Astrocyte (in vitro differentiated cells and primary cell): ENCODE results near the gene HSPA4L. TPM values are rescaled to one million over a fixed set of nuclear protein-coding genes. Genes with fewer than 3 reads are reported as not detected.

ENCODE experiments used
- DNase-seq: peaks from one replicate; pipeline ENCODE4 v3.0.0-alpha.2; 2010; ENCODE audit warnings: low read depth
- FAIRE-seq: peaks from 2 replicates; lab custom pipeline; 2011; peaks lifted over from hg19 to GRCh38; lab: Jason Lieb, UNC
- H2AFZ ChIP-seq: 2 replicates; pipeline ENCODE4 v1.6.0; 2012; ENCODE audit warnings: low read depth, low read length, inconsistent platforms
- H3K27ac ChIP-seq: 2 replicates; pipeline ENCODE4 v1.5.1; 2011; ENCODE audit warnings: low read depth, low read length, inconsistent platforms
- H3K27me3 ChIP-seq: 2 replicates; pipeline ENCODE4 v1.6.0; 2011; ENCODE audit warnings: low read length, inconsistent platforms; ENCODE audit not compliant: insufficient read depth
- H3K36me3 ChIP-seq: 2 replicates; pipeline ENCODE4 v1.5.1; 2011; ENCODE audit warnings: low read length, inconsistent platforms; ENCODE audit not compliant: insufficient read depth
- H3K4me1 ChIP-seq: 2 replicates; pipeline ENCODE4 v1.5.1; 2011; ENCODE audit warnings: low read length, inconsistent platforms; ENCODE audit not compliant: insufficient read depth
- H3K4me2 ChIP-seq: 2 replicates; pipeline ENCODE4 v1.6.0; 2012; ENCODE audit warnings: low read length, inconsistent platforms
- H3K4me3 ChIP-seq: 2 replicates; pipeline ENCODE4 v1.5.1; 2011; ENCODE audit warnings: low read depth, mild to moderate bottlenecking, low read length, inconsistent platforms; ENCODE audit not compliant: insufficient read depth
- H3K79me2 ChIP-seq: 2 replicates; pipeline ENCODE4 v1.6.0; 2012; ENCODE audit warnings: mild to moderate bottlenecking, low read length, inconsistent platforms; ENCODE audit not compliant: insufficient read depth
- H3K9ac ChIP-seq: 2 replicates; pipeline ENCODE4 v1.6.0; 2012; ENCODE audit warnings: mild to moderate bottlenecking, low read length, inconsistent platforms
- H3K9me3 ChIP-seq: 2 replicates; pipeline ENCODE4 v1.5.1; 2012; ENCODE audit warnings: low read depth, mild to moderate bottlenecking, low read length, inconsistent platforms; ENCODE audit not compliant: insufficient read depth
- H4K20me1 ChIP-seq: 2 replicates; pipeline ENCODE4 v1.6.0; 2012; ENCODE audit warnings: low read length, inconsistent platforms; ENCODE audit not compliant: insufficient read depth
- H3K27ac Mint-ChIP-seq: one replicate; pipeline ENCODE4 v1.8.0; 2021; ENCODE audit warnings: mild to moderate bottlenecking, mixed read lengths; ENCODE audit not compliant: unreplicated experiment
- H3K27me3 Mint-ChIP-seq: one replicate; pipeline ENCODE4 v1.8.0; 2021; ENCODE audit warnings: low read depth, mixed read lengths; ENCODE audit not compliant: unreplicated experiment
- H3K36me3 Mint-ChIP-seq: one replicate; pipeline ENCODE4 v1.8.0; 2021; ENCODE audit warnings: low read depth, mixed read lengths; ENCODE audit not compliant: unreplicated experiment
- H3K4me1 Mint-ChIP-seq: one replicate; pipeline ENCODE4 v1.8.0; 2021; ENCODE audit warnings: low read depth, mixed read lengths; ENCODE audit not compliant: unreplicated experiment
- H3K4me3 Mint-ChIP-seq: one replicate; pipeline ENCODE4 v1.8.0; 2021; ENCODE audit warnings: mild to moderate bottlenecking, moderate library complexity, mixed read lengths; ENCODE audit not compliant: unreplicated experiment
- H3K9me3 Mint-ChIP-seq: one replicate; pipeline ENCODE4 v1.8.0; 2021; ENCODE audit warnings: mild to moderate bottlenecking, mixed read lengths; ENCODE audit not compliant: unreplicated experiment
- CTCF ChIP-seq: IDR thresholded peaks from 2 replicates; pipeline ENCODE4 v1.5.1; 2011; ENCODE audit warnings: low read depth, mild to moderate bottlenecking, inconsistent platforms, low read length, moderate library complexity; ENCODE audit not compliant: insufficient read depth
- EZH2 ChIP-seq: IDR thresholded peaks from 2 replicates; pipeline ENCODE4 v1.6.1; 2012; ENCODE audit warnings: mild to moderate bottlenecking, low read length, inconsistent platforms; ENCODE audit not compliant: insufficient read depth
- total RNA-seq: library from RNA; stranded (reverse); gene quantifications from 2 replicates; pipeline ENCODE4 v1.2.1, GENCODE V29; 2021

Gene HSPA4L
- total RNA-seq, 1 donor from 2014 or later, result 8.9 TPM

- H3K4me1 Mint-ChIP-seq, result no peaks in the 10 kb centered on the region
- no peak overlapping the region for H3K27ac Mint-ChIP-seq
- Histone ChIP-seq H3K4me3 (no peak overlapping the region), H3K9ac (no peak overlapping the region), H3K4me1 (no peaks in the 10 kb centered on the region), H3K9me3 (no peaks in the 10 kb centered on the region), H3K27ac (no peak overlapping the region), H2AFZ (no peak overlapping the region), H4K20me1 (no peaks in the 10 kb centered on the region), H3K79me2 (no peaks in the 10 kb centered on the region), H3K4me2 (no peak overlapping the region), H3K36me3 (no peaks in the 10 kb centered on the region), H3K27me3 (no peaks in the 10 kb centered on the region)
- TF ChIP-seq EZH2, result no peak
- TF ChIP-seq CTCF, result no peak
- no peak for FAIRE-seq
- DNase-seq, result no peak
- no peaks in the 10 kb centered on the region for H3K36me3 Mint-ChIP-seq
- H3K27me3 Mint-ChIP-seq, result no peaks in the 10 kb centered on the region
- H3K4me3 Mint-ChIP-seq, result no peak overlapping the region
- no peaks in the 10 kb centered on the region for H3K9me3 Mint-ChIP-seq
Observed at GRCh38 chr4:127828121-127828520, 46.0 kb downstream of the HSPA4L start.

GRCh38 chr4:127829014-127829413 is 46.9 kb downstream of the HSPA4L start:
- FAIRE-seq (no peak), DNase-seq (no peak)
- H3K4me2 ChIP-seq, result no peak overlapping the region
- H3K9ac ChIP-seq, result no peak overlapping the region
- no peaks in the 10 kb centered on the region for H3K9me3 ChIP-seq
- H3K36me3 ChIP-seq, result no peaks in the 10 kb centered on the region
- Mint-ChIP-seq H3K27me3 (no peaks in the 10 kb centered on the region), H3K27ac (no peak overlapping the region), H3K4me3 (no peak overlapping the region), H3K36me3 (no peaks in the 10 kb centered on the region), H3K4me1 (no peaks in the 10 kb centered on the region), H3K9me3 (no peaks in the 10 kb centered on the region)
- no peak overlapping the region for H3K27ac ChIP-seq
- H3K79me2 ChIP-seq, result no peaks in the 10 kb centered on the region
- no peaks in the 10 kb centered on the region for H4K20me1 ChIP-seq
- no peak overlapping the region for H2AFZ ChIP-seq
- no peak for TF ChIP-seq CTCF
- no peak for TF ChIP-seq EZH2
- no peak overlapping the region for H3K4me3 ChIP-seq
- no peaks in the 10 kb centered on the region for H3K27me3 ChIP-seq
- H3K4me1 ChIP-seq, result no peaks in the 10 kb centered on the region

- H3K9me3 Mint-ChIP-seq, result no peaks in the 10 kb centered on the region
Observed at GRCh38 chr4:127832585-127832984, 50.5 kb downstream of the HSPA4L start.

More at GRCh38 chr4:127832585-127832984, 50.5 kb downstream of the HSPA4L start:
- H3K79me2 ChIP-seq, result no peaks in the 10 kb centered on the region
- H4K20me1 ChIP-seq, result no peaks in the 10 kb centered on the region
- no peaks in the 10 kb centered on the region for H3K36me3 ChIP-seq
- H3K4me1 ChIP-seq, result no peaks in the 10 kb centered on the region
- Mint-ChIP-seq H3K4me3 (no peak overlapping the region), H3K36me3 (no peaks in the 10 kb centered on the region), H3K4me1 (no peaks in the 10 kb centered on the region), H3K27ac (no peak overlapping the region), H3K27me3 (no peaks in the 10 kb centered on the region)
- no peak for TF ChIP-seq EZH2
- TF ChIP-seq CTCF, result no peak
- no peak overlapping the region for H3K4me2 ChIP-seq
- no peaks in the 10 kb centered on the region for H3K9me3 ChIP-seq
- no peak for FAIRE-seq
- no peak for DNase-seq
- H2AFZ ChIP-seq, result no peak overlapping the region
- H3K4me3 ChIP-seq, result no peak overlapping the region
- no peak overlapping the region for H3K27ac ChIP-seq
- H3K9ac ChIP-seq, result no peak overlapping the region
- no peaks in the 10 kb centered on the region for H3K27me3 ChIP-seq
